Measurements from ENCODE around the gene TMCO1.
A peak's percentile ranks its signal among the peaks of the same experiment; 100 is the strongest.
"Not testable (repeated sequence)": the region's sequence is repeated elsewhere in the genome, so short reads cannot be mapped to it uniquely, and the experiment has no call there.

The TMCO1 gene

GRCh38 chr1:165747632-165748447 lies 20.8 kb downstream of the TMCO1 start:
- no peak for DNase-seq (ENCODE audit: low spot score)

- DNase-seq (ENCODE audit: low spot score) = not testable (repeated sequence)
These were observed 23.8 kb downstream of the TMCO1 start for GRCh38 chr1:165744913-165745312.

- DNase-seq (ENCODE audit: low spot score) = no peak
These were observed 26.5 kb downstream of the TMCO1 start for GRCh38 chr1:165742194-165742593.

GRCh38 chr1:165738794-165739193 lies 29.9 kb downstream of the TMCO1 start:
- DNase-seq (ENCODE audit: low spot score) = no peak

GRCh38 chr1:165737196-165737595 lies 31.5 kb downstream of the TMCO1 start:
- DNase-seq (ENCODE audit: low spot score) = no peak

- no peak for DNase-seq (ENCODE audit: low spot score)
These were observed 33.8 kb downstream of the TMCO1 start for GRCh38 chr1:165734906-165735305.

GRCh38 chr1:165726841-165727240 lies 41.8 kb downstream of the TMCO1 start:
- no peak for DNase-seq (ENCODE audit: low spot score)

GRCh38 chr1:165726169-165726568 lies 42.5 kb downstream of the TMCO1 start:
- DNase-seq (ENCODE audit: low spot score) = no peak

- DNase-seq (ENCODE audit: low spot score) = peak; percentile 55
These were observed 50.7 kb downstream of the TMCO1 start for GRCh38 chr1:165717918-165718515.

GRCh38 chr1:165716265-165717051 lies 52.2 kb downstream of the TMCO1 start:
- DNase-seq (ENCODE audit: low spot score) = not testable (repeated sequence)

- DNase-seq (ENCODE audit: low spot score) = no peak
These were observed 55.9 kb downstream of the TMCO1 start for GRCh38 chr1:165712764-165713163.

- no peak for DNase-seq (ENCODE audit: low spot score)
These were observed 60.5 kb downstream of the TMCO1 start for GRCh38 chr1:165707984-165708706.

GRCh38 chr1:165703648-165704047 lies 65.0 kb downstream of the TMCO1 start:
- DNase-seq (ENCODE audit: low spot score) = no peak

- not testable (repeated sequence) for DNase-seq (ENCODE audit: low spot score)
These were observed 66.7 kb downstream of the TMCO1 start for GRCh38 chr1:165701922-165702321.

GRCh38 chr1:165699577-165699976 lies 69.1 kb downstream of the TMCO1 start:
- no peak for DNase-seq (ENCODE audit: low spot score)

- DNase-seq (ENCODE audit: low spot score) = no peak
These were observed 70.0 kb downstream of the TMCO1 start for GRCh38 chr1:165698761-165699052.

- DNase-seq (ENCODE audit: low spot score) = peak; percentile 75
These were observed 70.5 kb downstream of the TMCO1 start, which contains the start of gene ALDH9A1 for GRCh38 chr1:165697881-165698760. Gene ALDH9A1 (minus strand): TSS chr1:165698562. CDS start chr1:165698558, 4 bp downstream.

- no peak for DNase-seq (ENCODE audit: low spot score)
These were observed 71.2 kb downstream of the TMCO1 start for GRCh38 chr1:165697491-165697880.

GRCh38 chr1:165696625-165697100 lies 72.0 kb downstream of the TMCO1 start:
- peak; percentile 13 for DNase-seq (ENCODE audit: low spot score)

- no peak for DNase-seq (ENCODE audit: low spot score)
These were observed 73.6 kb downstream of the TMCO1 start for GRCh38 chr1:165695031-165695430.

- DNase-seq (ENCODE audit: low spot score) = no peak
These were observed 80.6 kb downstream of the TMCO1 start for GRCh38 chr1:165688046-165688445.
